Tibial artery (tissue), 4 donors: Measurements from ENCODE around the gene KISS1R.
A peak's percentile ranks its signal among the peaks of the same experiment; 100 is the strongest.

Experiments used
- DNase-seq, 2 donors: peaks; one replicate each; pipeline ENCODE4 v3.0.0-alpha.2; 2019
- H3K27ac ChIP-seq, 2 donors: fragments of 200-600 bp; sonication (generic) in 1 of 2; 1 replicate in 1 of 2; 2 replicates in 1 of 2; pipeline ENCODE4 v1.5.1; 2018 to 2019; ENCODE audit warnings: mild to moderate bottlenecking in 1 of 2
- H3K27me3 ChIP-seq, 2 donors: fragments of 200-600 bp; sonication (generic) in 1 of 2; one replicate each; pipeline versions ENCODE4 v1.5.1 to v1.6.0; 2016 to 2019
- H3K36me3 ChIP-seq, 3 donors: fragments of 200-600 bp; sonication (generic) in 2 of 3; one replicate each; pipeline ENCODE4 v1.5.1; 2016 to 2019; ENCODE audit warnings: mild to moderate bottlenecking in 2 of 3
- H3K4me1 ChIP-seq, 4 donors: fragments of 200-600 bp; sonication (generic) in 2 of 4; 1 replicate in 3 of 4; 2 replicates in 1 of 4; pipeline ENCODE4 v1.5.1; 2016 to 2019
- H3K4me3 ChIP-seq, 2 donors: fragments of 200-600 bp; sonication (generic) in 1 of 2; 1 replicate in 1 of 2; 2 replicates in 1 of 2; pipeline ENCODE4 v1.5.1; 2018 to 2019; ENCODE audit warnings: mild to moderate bottlenecking in 2 of 2
- H3K9me3 ChIP-seq, 3 donors: fragments of 200-600 bp; sonication (generic) in 1 of 3; one replicate each; pipeline ENCODE4 v1.5.1; 2016 to 2019
- CTCF ChIP-seq, 2 experiments: fragments of 200-600 bp in 1 of 2; fragments of 450-650 bp in 1 of 2; IDR thresholded peaks; one replicate each; pipeline ENCODE4 v1.5.1; 2017 to 2019; ENCODE audit warnings: antibody characterized with exemption in 2 of 2, mild to moderate bottlenecking in 1 of 2, moderate library complexity in 1 of 2
- intact Hi-C: fragments of 100-400 bp; cut with DNase I; formaldehyde crosslinking; loops from one replicate; pipeline ENCODE4 v1.15.0; 2023; ENCODE audit warnings: low total_unique reads

Gene KISS1R

GRCh38 chr19:913080-913748, 3.9 kb upstream of the KISS1R start, which contains the start of gene R3HDM4:
R3HDM4 (minus strand) TSS chr19:913219; CDS start chr19:913157, 62 bp downstream.
- no peaks in the 10 kb centered on the region for H3K36me3 ChIP-seq
- TF ChIP-seq CTCF (IDR thresholded peaks at IDR 0.05): no peak
- peak within 1 kb of the TSS; percentile 86 to 98 for H3K4me3 ChIP-seq
- peaks cover 0 to 19% of the 10 kb centered on the region in 2 donors for H3K27me3 ChIP-seq
- no peaks in the 10 kb centered on the region for H3K9me3 ChIP-seq
- H3K27ac ChIP-seq: peak within 1 kb of the TSS; percentile 92 to 93
- H3K4me1 ChIP-seq: peaks cover 0 to 38% (median 26%) of the 10 kb centered on the region in 4 donors
- intact Hi-C loops: loop anchor here (5.0 kb wide), 1 partner anchor 251 kb away; the partner anchor contains the start of gene RNF126
- peak; percentile 63 to 88 for DNase-seq

GRCh38 chr19:916645-917322, 349 bp upstream of the KISS1R start:
- H3K27ac ChIP-seq: no peak overlapping the region
- intact Hi-C loops: loop anchor here (5.0 kb wide), 2 partner anchors 59 to 144 kb away; partner anchors contain the start of gene CFD
- H3K27me3 ChIP-seq: peaks cover 12 to 52% of the 10 kb centered on the region in 2 donors
- H3K4me3 ChIP-seq: peak overlapping the region; percentile 27 to 39
- TF ChIP-seq CTCF (IDR thresholded peaks at IDR 0.05): no peak
- DNase-seq: no peak
- H3K9me3 ChIP-seq: no peaks in the 10 kb centered on the region
- H3K36me3 ChIP-seq: no peaks in the 10 kb centered on the region
- H3K4me1 ChIP-seq: peaks cover 0 to 59% (median 48%) of the 10 kb centered on the region in 4 donors

- TF ChIP-seq CTCF (IDR thresholded peaks at IDR 0.05): no peak
- DNase-seq: no peak
- Histone ChIP-seq H3K36me3 (no peaks in the 10 kb centered on the region), H3K27me3 (peaks cover 12 to 52% of the 10 kb centered on the region in 2 donors), H3K9me3 (no peaks in the 10 kb centered on the region), H3K4me1 (peaks cover 0 to 54% (median 48%) of the 10 kb centered on the region in 4 donors), H3K27ac (no peak overlapping the region), H3K4me3 (peak overlapping the region in 1 of 2 donors; percentile 39)
- intact Hi-C loops: loop anchor here (5.0 kb wide), 2 partner anchors 61 to 146 kb away; partner anchors contain the start of gene CFD
Observed at GRCh38 chr19:918152-918437, 962 bp downstream of the KISS1R start.

GRCh38 chr19:918481-919198, 1.5 kb downstream of the KISS1R start:
- Histone ChIP-seq H3K27ac (no peak overlapping the region), H3K27me3 (peaks cover 12 to 52% of the 10 kb centered on the region in 2 donors), H3K9me3 (no peaks in the 10 kb centered on the region), H3K4me3 (no peak overlapping the region), H3K4me1 (peaks cover 0 to 54% (median 45%) of the 10 kb centered on the region in 4 donors), H3K36me3 (no peaks in the 10 kb centered on the region)
- TF ChIP-seq CTCF (IDR thresholded peaks at IDR 0.05): no peak
- intact Hi-C loops: loop anchor here (5.0 kb wide), 2 partner anchors 61 to 146 kb away; partner anchors contain the start of gene CFD
- no peak for DNase-seq

GRCh38 chr19:919199-920050, 2.3 kb downstream of the KISS1R start:
- no peak for TF ChIP-seq CTCF (IDR thresholded peaks at IDR 0.05)
- Histone ChIP-seq H3K27ac (no peak overlapping the region), H3K4me3 (no peak overlapping the region), H3K36me3 (no peaks in the 10 kb centered on the region), H3K27me3 (peaks cover 12 to 55% of the 10 kb centered on the region in 2 donors), H3K4me1 (peaks cover 0 to 50% (median 43%) of the 10 kb centered on the region in 4 donors), H3K9me3 (no peaks in the 10 kb centered on the region)
- DNase-seq: no peak
- intact Hi-C loops: loop anchor here (5.0 to 10.0 kb wide), 3 partner anchors 62 to 185 kb away; partner anchors contain the start of genes CFD and GPX4
